GM18526 (cell line): ENCODE results near the gene SNX25.

Experiments used
- POLR2A ChIP-seq: IDR thresholded peaks from 3 replicates; pipeline ENCODE4 v1.6.1; 2011; ENCODE audit not compliant: insufficient read length; ENCODE audit errors: extremely low read depth

Gene SNX25

DNA sequence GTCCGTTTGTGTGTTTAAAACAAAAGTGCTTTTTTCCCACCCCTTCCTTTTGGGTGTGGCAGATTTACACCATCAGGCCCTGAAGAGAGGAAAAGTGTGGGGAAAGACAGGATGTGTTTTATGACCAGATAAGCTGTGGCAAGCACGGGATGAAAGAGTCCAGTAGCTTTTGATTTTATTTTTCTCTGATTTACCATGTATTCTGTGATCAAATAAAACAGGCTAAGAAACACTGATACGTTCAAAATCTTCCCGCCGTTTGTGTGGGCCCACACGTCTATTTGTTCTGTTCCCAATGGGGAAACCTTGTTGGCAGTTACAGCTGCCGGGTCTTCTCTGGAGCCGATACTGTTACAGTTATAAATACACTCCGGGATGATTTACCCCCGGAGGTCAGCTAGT is 175.5 kb downstream of the SNX25 start:
- no peak for TF ChIP-seq POLR2A

DNA sequence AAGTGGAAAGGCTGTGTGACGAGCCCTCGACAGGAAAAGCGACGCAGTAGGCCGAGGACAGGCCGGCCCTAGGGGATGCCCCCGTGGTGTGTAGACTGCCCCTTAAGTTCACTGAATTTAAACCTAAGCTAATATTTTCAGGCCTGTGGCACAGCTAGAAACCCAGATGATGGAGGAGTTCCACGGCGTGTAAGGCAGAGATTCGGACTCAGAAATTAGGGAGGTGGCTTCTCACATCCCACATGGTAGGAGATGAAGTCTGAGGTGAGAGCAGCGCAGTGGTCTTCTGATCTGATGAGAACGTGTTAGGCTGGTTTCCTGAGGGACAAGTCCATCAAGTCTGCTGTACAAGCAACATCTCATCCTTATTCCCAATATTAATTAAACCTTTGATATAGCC is 178.6 kb downstream of the SNX25 start:
- TF ChIP-seq POLR2A, result no peak

DNA sequence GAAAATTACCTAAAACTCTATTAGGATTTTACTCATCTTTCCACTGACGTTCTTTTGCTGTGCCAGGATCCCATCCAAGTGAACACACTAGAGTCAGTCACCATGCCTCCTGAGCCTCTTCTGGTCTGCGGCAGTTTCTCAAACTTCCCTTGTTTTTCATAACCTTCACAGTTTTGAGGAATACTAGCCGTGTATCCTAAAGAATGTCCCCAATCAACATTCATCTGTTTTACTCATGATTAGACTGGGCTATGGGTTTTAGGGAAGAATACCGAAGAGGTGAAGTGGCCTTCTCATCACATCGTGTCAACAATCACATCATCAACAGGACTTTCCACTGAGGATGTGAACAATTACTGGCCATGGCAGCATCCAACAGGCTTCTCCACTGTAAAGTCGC is 181.5 kb downstream of the SNX25 start:
- no peak for TF ChIP-seq POLR2A

DNA sequence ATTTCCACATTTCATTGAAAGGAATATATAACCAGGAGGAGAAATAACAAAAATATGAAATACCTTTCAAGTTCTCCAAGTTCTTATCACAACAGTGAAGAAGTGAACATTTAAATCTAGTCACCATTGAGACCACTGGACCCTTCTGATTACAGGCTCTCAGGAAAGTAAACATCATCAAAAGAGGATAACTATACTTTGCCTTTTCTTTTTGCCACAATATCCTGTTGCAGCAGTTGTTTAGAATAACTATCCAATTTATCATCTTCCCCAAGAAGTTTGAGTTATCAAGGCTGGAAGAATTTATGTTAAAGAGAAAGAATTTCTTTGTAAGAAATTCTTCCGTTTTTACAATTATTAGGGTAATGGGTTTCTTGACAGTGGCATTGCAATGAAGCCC is 182.8 kb downstream of the SNX25 start:
- TF ChIP-seq POLR2A, result no peak

DNA sequence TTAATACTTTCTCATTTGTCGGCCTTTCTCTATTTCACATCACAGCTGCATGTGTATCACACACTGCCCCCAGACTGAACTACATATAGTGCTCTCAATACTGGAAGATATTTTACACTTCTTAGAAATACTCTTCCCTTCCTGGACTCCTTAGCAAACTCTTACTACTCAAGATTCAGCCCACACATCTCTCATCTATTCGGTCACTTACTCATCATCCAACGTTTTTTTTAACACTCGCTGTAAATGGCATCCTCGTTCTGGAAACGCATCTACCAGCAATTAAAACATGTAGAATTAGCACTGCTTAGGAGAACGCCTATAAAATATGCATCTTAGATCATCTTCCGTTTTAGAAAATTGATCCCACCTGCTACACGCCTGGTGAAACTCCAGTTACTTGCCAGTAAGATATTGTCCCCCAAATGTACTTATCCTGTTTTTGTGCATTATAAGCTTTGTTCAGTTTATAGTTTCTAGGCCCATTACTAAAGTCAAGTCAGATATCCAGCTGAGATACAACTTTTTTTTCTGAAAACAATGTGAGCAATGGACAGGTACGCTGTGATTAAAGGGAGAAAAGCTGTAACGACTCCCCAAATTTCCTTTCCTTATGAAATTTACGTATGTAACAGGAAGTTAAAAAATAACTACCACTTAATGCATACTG is 185.3 kb downstream of the SNX25 start:
- no peak for TF ChIP-seq POLR2A

DNA sequence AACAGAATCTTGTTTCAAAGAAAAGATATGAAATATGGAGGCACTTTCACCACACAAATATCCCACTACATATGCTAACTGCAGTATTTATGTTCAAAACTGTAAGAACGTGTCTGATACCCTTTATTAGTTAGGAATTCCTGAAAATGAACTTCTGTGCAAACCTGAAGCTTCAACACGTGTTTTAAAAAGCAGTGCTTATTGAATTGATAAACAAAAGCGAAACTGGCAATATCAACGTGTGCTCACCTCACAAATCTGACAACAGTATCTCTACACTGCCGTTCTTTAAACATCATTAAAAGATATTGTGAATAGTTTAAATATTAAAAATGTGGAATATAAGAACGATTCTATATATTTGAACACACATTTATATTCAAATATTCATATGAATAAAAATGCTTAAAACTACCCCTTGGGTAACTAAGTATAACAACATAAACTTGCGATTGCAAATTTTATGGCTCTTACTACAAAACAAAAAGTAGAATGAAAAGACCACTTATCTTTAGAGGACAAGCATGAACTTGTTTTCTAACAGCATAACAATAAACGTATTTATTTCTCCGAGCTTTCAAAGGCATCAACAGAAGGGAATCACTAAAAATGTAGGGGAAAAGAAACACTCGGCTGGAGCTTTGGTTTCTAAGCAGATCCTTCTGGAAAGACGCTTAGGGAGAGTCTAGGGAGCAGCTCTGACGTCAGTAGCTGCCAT is 186.0 kb downstream of the SNX25 start, which contains the start of gene LRP2BP:
Gene LRP2BP (minus strand): TSS at position 687 of the 718 bp plus-strand sequence. CDS start 17,738 bp downstream, outside the sequence.
- no peak for TF ChIP-seq POLR2A

DNA sequence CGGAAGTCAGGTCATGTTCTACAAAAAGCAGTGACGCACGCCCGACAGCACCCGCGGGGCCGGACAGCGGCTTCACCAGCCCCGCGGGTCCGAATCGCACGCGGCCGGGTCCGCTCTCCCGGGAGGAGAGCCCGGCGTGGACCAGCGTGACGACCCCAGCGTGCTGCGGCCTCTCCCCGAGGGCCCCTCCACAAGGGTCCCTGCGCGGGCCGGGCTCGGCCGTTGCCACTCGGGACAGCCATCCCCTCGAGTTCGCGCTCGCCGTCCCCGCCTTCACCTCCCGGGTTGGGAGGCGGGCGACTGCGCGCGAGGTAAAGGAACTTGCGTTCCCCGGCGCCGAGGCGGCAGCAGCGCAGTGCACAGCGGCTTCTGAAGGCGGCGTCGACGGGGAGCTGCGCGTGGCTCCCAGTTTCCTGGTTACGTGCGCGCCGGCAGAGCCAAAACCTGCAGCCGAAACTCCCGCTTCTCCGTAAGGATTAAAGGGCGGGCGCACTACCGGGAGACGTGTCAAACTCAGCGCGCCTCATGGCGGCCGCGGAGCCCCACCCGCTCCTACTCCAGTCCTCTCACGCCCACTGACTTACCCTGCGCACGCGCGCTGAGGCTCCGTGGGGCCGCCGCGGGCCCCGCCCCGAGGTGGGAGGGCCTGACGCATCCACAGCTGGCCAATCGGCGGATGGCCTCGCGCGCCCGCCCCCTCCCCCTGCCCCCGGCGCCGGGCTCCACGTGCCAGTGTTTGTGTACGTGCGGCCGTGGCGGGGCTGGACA is 186.7 kb downstream of the SNX25 start:
- TF ChIP-seq POLR2A, result peak; percentile 60

DNA sequence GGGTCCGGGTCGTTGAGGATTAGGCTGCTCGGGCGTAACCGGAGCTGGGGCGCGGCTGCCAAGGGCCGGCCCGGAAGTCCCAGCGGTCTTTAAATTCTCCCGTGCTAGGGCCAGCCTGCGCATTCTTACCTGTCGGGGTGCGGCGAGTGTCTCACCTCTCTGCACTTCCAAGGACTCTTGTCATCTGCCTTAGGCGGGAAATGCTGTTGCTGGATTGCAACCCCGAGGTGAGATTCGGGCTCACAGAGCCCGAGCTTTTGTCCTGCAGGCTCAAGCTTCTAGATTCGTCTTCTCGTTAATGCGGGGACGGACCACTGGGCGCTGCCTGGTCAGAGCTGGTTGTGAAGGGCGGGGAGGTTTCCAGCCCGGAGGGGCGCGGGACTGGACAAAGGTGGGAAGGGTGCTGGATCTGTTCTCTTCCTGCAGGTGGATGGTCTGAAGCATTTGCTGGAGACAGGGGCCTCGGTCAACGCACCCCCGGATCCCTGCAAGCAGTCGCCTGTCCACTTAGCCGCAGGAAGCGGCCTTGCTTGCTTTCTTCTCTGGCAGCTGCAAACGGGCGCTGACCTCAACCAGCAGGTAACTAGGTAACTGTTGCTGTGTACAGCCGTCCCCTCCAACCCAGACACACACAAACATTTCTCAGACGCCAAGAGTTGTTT is 187.5 kb downstream of the SNX25 start, which contains the start of gene ANKRD37:
Gene ANKRD37 (plus strand): TSS at position 118 of the 662 bp plus-strand sequence. CDS start 83 bp downstream, at position 201.
- TF ChIP-seq POLR2A, result no peak

DNA sequence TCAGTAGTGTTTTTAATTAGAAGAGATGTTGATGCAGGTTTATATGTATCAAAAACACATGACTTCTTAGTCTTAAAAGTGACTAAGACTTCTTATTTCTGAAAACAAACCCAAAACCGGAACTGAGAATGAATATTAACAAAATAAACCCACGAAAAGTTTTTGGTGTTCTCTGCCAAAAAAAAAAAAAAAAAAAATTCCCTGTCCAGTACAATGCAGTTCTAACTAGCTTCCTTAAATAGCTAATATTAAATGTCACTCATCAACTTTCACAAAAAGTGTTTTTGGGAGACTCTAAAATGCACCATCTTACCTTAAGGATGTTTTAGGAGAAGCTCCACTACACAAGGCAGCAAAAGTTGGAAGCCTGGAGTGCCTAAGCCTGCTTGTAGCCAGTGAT is 189.2 kb downstream of the SNX25 start:
- TF ChIP-seq POLR2A, result no peak

DNA sequence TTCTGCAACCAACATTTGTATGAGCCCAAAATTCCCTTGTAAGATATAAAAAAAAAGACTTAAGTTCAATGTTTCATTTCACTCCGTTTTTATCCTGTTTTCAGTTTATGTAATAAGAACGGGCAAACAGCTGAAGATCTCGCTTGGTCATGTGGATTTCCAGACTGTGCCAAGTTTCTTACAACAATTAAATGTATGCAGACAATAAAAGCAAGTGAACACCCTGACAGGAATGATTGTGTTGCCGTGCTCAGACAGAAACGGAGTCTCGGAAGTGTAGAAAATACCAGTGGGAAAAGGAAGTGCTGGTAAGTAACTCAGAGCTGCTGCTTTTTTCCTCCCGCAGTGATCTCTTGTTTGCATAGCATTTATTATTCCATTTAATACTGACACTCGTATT is 190.1 kb downstream of the SNX25 start:
- TF ChIP-seq POLR2A, result no peak

DNA sequence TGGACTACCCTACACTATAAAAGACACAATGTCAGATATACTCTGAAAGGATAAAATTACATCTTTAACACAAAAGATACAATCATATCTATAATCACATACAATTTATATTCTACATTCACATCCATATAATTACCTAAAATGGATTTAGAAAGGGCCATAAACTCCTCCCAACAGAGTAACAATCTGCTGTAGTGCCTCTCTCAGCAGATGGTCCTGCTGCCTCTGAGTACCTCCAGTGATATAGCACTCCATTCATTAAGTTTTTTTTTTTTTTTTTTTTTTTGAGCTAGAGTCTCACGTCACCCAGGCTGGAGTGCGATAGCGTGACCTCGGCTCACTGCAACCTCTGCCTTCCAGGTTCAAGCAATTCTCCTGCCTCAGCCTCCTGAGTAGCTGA is 194.6 kb downstream of the SNX25 start:
- TF ChIP-seq POLR2A, result no peak

DNA sequence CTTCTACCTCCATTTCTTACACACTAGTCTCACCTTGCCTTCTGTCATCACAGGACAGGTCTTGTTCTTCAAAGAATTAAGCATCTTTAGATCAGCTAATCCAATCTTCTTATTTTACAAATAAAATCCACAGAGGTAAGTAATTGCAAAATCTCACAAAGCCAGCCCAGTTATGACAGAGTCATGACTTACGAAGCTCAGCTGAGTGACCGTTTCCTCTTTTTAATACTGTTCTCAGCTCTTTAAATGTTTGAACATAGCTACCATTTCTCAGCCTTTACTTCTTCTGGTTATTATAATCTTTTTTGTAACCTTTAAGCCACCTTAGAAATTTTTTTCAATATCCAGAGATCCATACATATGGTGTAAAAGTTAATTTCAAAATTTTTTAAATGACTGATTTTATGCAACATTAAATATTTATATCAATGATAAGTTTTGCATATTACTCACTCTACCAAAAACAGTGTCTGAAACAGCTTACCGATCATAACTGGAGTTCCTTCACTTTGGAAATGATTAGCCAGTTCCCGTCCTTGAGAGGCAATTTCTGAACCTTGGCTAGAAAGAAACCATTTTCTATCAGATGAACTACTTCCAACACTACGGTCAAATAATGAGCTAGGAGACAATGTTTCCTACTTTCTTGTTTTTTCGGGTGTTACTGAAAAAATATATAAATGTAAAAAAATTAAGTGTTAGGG is 196.1 kb downstream of the SNX25 start:
- TF ChIP-seq POLR2A, result no peak

DNA sequence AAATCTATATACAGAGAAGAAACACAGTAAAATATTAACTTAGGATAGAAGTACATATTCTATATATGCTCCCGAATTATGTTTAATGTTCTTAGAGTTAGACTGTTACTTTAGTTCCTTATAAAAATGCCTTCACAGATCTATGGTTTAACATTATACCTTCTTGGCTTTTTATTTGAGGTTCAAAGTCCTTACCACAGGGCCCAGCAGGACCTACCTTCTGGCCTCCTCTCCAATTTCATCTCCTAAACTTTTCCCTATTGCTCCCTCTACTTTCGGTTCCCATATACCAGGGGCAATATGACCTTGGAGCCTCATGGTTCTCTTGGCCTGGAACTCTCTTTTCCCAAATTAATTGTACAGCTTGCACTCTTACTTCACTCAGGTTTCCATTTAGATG is 199.0 kb downstream of the SNX25 start:
- no peak for TF ChIP-seq POLR2A

DNA sequence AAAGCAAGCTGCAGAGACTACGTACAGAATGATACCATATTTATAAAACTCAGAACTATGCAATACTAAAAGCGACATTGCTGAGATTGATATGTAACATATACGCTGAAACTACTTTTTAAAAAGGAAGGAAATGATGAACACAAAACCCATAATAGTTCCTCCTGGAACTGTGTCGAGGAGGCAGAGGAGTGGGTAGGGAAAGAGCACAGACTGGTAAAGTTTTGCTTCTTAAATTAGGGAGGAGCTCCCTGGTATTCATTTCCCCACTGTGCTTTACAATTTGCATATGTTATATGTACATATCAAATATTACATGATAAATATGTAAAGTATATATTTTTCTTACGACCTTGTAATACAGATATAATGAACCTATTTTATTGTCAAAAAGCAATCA is 202.5 kb downstream of the SNX25 start:
- no peak for TF ChIP-seq POLR2A

DNA sequence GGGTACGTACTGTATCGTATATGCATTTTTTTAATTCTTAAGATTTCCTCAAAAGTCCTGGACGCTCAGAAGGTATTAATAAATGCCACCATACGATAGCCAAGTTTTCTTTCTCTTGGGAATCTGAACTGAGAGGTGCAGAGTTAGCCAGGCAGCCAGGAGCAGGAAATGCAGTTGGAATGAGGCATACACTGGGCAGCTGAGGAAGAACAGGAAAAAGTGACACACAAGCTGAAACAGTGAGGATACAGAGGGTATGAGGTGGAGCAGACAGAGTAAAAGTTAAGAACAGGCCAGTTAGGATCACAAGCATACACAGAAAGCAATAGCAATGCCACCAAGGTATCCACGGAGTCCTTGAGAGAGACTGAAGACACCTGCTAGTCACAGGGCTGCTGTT is 203.0 kb downstream of the SNX25 start:
- TF ChIP-seq POLR2A, result no peak
